H1 (cell line): ENCODE results near the gene CLCF1. TPM values are rescaled to one million over a fixed set of nuclear protein-coding genes. Genes with fewer than 3 reads are reported as not detected.

Experiments
- CHD1 ChIP-seq: IDR thresholded peaks from 2 replicates; pipeline ENCODE4 v1.6.1; 2012; ENCODE audit warnings: low read depth, low read length, improper control_type of control experiment
- RXRA ChIP-seq: IDR thresholded peaks from 2 replicates; pipeline ENCODE4 v1.6.1; 2011; ENCODE audit warnings: low read depth, mild to moderate bottlenecking, low read length, moderate library complexity; ENCODE audit not compliant: insufficient read depth
- polyA plus RNA-seq, 7 experiments: library from polyadenylated mRNA; depleted of rRNA in 3 of 7; stranded (reverse) in 5 of 7; unstranded in 2 of 7; fragments of >200 nt in 5 of 7; fragments of 200-250 nt in 2 of 7; gene quantifications; 1 replicate in 5 of 7; 2 replicates in 1 of 7; 4 replicates in 1 of 7; pipeline versions ENCODE4 v1.2.1 to v1.2.3, GENCODE V29; 2011 to 2013; ENCODE audit warnings: missing spikeins in 2 of 7, mixed read lengths in 2 of 7
- total RNA-seq: library from RNA; stranded (reverse); fragmentation: NEBNext Ultra II Directional; extraction: Animal tissue kit (Norgen Biotek cat#: 25700); gene quantifications from 2 replicates; pipeline ENCODE4 v1.2.1, GENCODE V29; 2021

CLCF1 gene
- total and polyA plus RNA-seq, 2 of the 8 experiments (the other 6 are each of a cell fraction or from before 2014, with no cell fraction given): 0.32 to 1.2 TPM

GRCh38 chr11:67392183-67392715, 18.9 kb upstream of the CLCF1 start (continued):
- TF ChIP-seq RXRA (no peak), CHD1 (no peak)
- TF ChIP-seq, all 59 proteins: peak for 0
